K562 (cell line): ENCODE data around the gene ESR2. TPM values are rescaled to one million over a fixed set of nuclear protein-coding genes. Genes with fewer than 3 reads are reported as not detected.

Experiments used
- ATAC-seq: fragments of 200-7000 bp; cut with Tn5 transposase; 3 replicates; pipeline ENCODE4 v1.9.1; 2020; ENCODE audit warnings: moderate library complexity
- BruUV-seq: library from RNA; stranded (reverse); fragments of 400-500 nt; replicated peaks from 2 replicates; lab custom pipeline; 2021; lab: Mats Ljungman, UMichigan
- CTCF ChIA-PET: fragments of 300-600 bp; formaldehyde crosslinking; extraction: SDS; loops from one replicate; lab custom pipeline; 2021; ENCODE audit warnings: low intra/inter-chr PET ratio; lab: Yijun Ruan, JAX
- POLR2A ChIA-PET: fragments of 300-600, 350-650 bp; sonication (Branson Sonifier 250); formaldehyde crosslinking; extraction: SDS; loops from one replicate; lab custom pipeline; 2021; ENCODE audit warnings: antibody characterized with exemption, inconsistent platforms; lab: Yijun Ruan, JAX
- DNase-seq, 4 experiments: peaks; one replicate each; pipeline versions ENCODE4 v3.0.0 to v3.0.0-alpha.2; 2011 to 2018; ENCODE audit warnings: low spot score in 3 of 4, mixed read lengths in 3 of 4; ENCODE audit errors: extremely low read depth in 1 of 4
- FAIRE-seq: peaks from 2 replicates; lab custom pipeline; 2011; peaks lifted over from hg19 to GRCh38; lab: Jason Lieb, UNC
- H2AFZ ChIP-seq: 2 replicates; pipeline ENCODE4 v1.6.0; 2011; ENCODE audit warnings: low read depth, low read length, control low read depth, inconsistent platforms
- H3K27ac ChIP-seq: fragments of 200-600 bp; 3 replicates; pipeline ENCODE4 v1.8.0; 2011; ENCODE audit warnings: low read depth, mild to moderate bottlenecking, control low read depth, inconsistent platforms, low read length, moderate library complexity, mixed read lengths; ENCODE audit errors: extremely low read depth
- H3K27me3 ChIP-seq, 2 experiments: fragments of 300-600 bp in 1 of 2; 2 replicates in 1 of 2; 3 replicates in 1 of 2; pipeline versions ENCODE4 v1.6.0 to v1.8.0; 2011; ENCODE audit warnings: inconsistent platforms in 2 of 2, low read length in 2 of 2, mild to moderate bottlenecking in 1 of 2, mixed read lengths in 1 of 2, moderate library complexity in 1 of 2; ENCODE audit not compliant: control insufficient read depth in 2 of 2, insufficient read depth in 2 of 2
- H3K36me3 ChIP-seq: fragments of 300-600 bp; 3 replicates; pipeline ENCODE4 v1.8.0; 2011; ENCODE audit warnings: mild to moderate bottlenecking, low read length, inconsistent platforms; ENCODE audit not compliant: control insufficient read depth, insufficient read depth
- H3K4me1 ChIP-seq, 2 experiments: fragments of 200-600 bp in 1 of 2; replicated peaks in 1 of 2; 2 replicates in 1 of 2; 3 replicates in 1 of 2; pipeline versions ENCODE4 v1.5.1 to v1.8.0; 2011; ENCODE audit warnings: inconsistent platforms in 2 of 2, low read length in 2 of 2, mild to moderate bottlenecking in 1 of 2, mixed read lengths in 1 of 2, moderate library complexity in 1 of 2; ENCODE audit not compliant: control insufficient read depth in 2 of 2, insufficient read depth in 2 of 2
- H3K4me2 ChIP-seq: 2 replicates; pipeline ENCODE4 v1.6.1; 2011; ENCODE audit warnings: low read length, control low read depth, inconsistent platforms, mixed read lengths; ENCODE audit not compliant: insufficient read depth
- H3K4me3 ChIP-seq: fragments of 200-600 bp; sonication (generic), shearing (Covaris generic); 2 replicates; pipeline ENCODE4 v1.5.1; 2016; ENCODE audit warnings: control low read depth, inconsistent platforms
- H3K79me2 ChIP-seq: fragments of 200-600 bp; 3 replicates; pipeline ENCODE4 v1.8.0; 2011; ENCODE audit warnings: low read length, inconsistent platforms; ENCODE audit not compliant: control insufficient read depth, insufficient read depth
- H3K9ac ChIP-seq, 2 experiments: 2 replicates each; pipeline versions ENCODE4 v1.6.0 to v1.6.1; 2011; ENCODE audit warnings: low read depth in 2 of 2, low read length in 2 of 2, control low read depth in 1 of 2, inconsistent platforms in 1 of 2, mild to moderate bottlenecking in 1 of 2, mixed read lengths in 1 of 2; ENCODE audit not compliant: insufficient read depth in 1 of 2
- H3K9me1 ChIP-seq: one replicate; pipeline ENCODE4 v1.6.0; 2011; ENCODE audit warnings: inconsistent platforms, mild to moderate bottlenecking, low read length, moderate library complexity; ENCODE audit not compliant: control insufficient read depth, insufficient read depth
- H3K9me3 ChIP-seq: replicated peaks from 2 replicates; pipeline ENCODE4 v1.5.1; 2011; ENCODE audit warnings: low read depth, low read length, inconsistent platforms; ENCODE audit not compliant: control insufficient read depth, insufficient read depth
- H4K20me1 ChIP-seq: replicated peaks from 2 replicates; pipeline ENCODE4 v1.6.1; 2011; ENCODE audit warnings: low read length, inconsistent platforms, mixed read lengths; ENCODE audit not compliant: control insufficient read depth, insufficient read depth
- BRCA1 ChIP-seq, 2 experiments: fragments of 450-650 bp in 1 of 2; sonication (generic) in 1 of 2; formaldehyde crosslinking in 1 of 2; IDR thresholded peaks; 2 replicates each; pipeline versions ENCODE4 v1.5.0 to v1.6.1; 2017 to 2020; ENCODE audit warnings: mild to moderate bottlenecking in 1 of 2, missing genetic modification reagents in 1 of 2
- EHMT2 ChIP-seq: fragments of 450-650 bp; IDR thresholded peaks from 2 replicates; pipeline ENCODE4 v1.6.1; 2018; ENCODE audit warnings: antibody characterized with exemption
- HSF4 ChIP-seq: fragments of 250-450 bp; sonication (Bioruptor Pico); IDR thresholded peaks from 2 replicates; pipeline ENCODE4 v2.1.2; 2022; ENCODE audit warnings: mild to moderate bottlenecking, moderate library complexity, borderline replicate concordance
- KDM4B ChIP-seq, 2 experiments: fragments of 450-650 bp in 1 of 2; sonication (generic) in 1 of 2; IDR thresholded peaks; 2 replicates each; pipeline ENCODE4 v1.6.1; 2016 to 2017; ENCODE audit warnings: borderline replicate concordance in 2 of 2, antibody characterized with exemption in 1 of 2, low read depth in 1 of 2, mild to moderate bottlenecking in 1 of 2
- KLF6 ChIP-seq: fragments of 250-450 bp; sonication (Bioruptor Pico); IDR thresholded peaks from 2 replicates; pipeline ENCODE4 v1.4.0; 2020; ENCODE audit warnings: mild to moderate bottlenecking, moderate library complexity, borderline replicate concordance
- NKRF ChIP-seq: fragments of 450-650 bp; IDR thresholded peaks from 2 replicates; pipeline ENCODE4 v1.6.1; 2016; ENCODE audit warnings: borderline replicate concordance
- PCBP1 ChIP-seq: fragments of 200-400 bp; formaldehyde crosslinking; IDR thresholded peaks from 2 replicates; pipeline ENCODE4 v1.6.1; 2018; ENCODE audit warnings: mild to moderate bottlenecking, low read depth, low read length; ENCODE audit not compliant: poor library complexity, severe bottlenecking
- PRMT5 ChIP-seq: sonication (generic); formaldehyde crosslinking; IDR thresholded peaks from 2 replicates; pipeline ENCODE4 v1.5.0; 2020; ENCODE audit warnings: missing genetic modification reagents
- RFX1 ChIP-seq: fragments of 450-650 bp; IDR thresholded peaks from 2 replicates; pipeline ENCODE4 v1.6.1; 2016; ENCODE audit warnings: mild to moderate bottlenecking, moderate library complexity
- SMARCA4 ChIP-seq: fragments of 450-650 bp; IDR thresholded peaks from 2 replicates; pipeline ENCODE4 v1.6.1; 2016
- XRCC3 ChIP-seq: fragments of 450-650 bp; IDR thresholded peaks from 2 replicates; pipeline ENCODE4 v1.6.1; 2017; ENCODE audit warnings: mild to moderate bottlenecking, moderate library complexity
- ZNF311 ChIP-seq: fragments of 250-450 bp; sonication (Bioruptor Pico); IDR thresholded peaks from 2 replicates; pipeline ENCODE4 v1.4.0; 2020; ENCODE audit warnings: mild to moderate bottlenecking, moderate library complexity
- WGBS: fragments of 100-300 bp; shearing (Covaris generic); methylation state at CpG from one replicate; pipeline ENCODE4 v1.1.6; 2016; ENCODE audit warnings: low coverage, mixed read lengths; ENCODE audit not compliant: insufficient coverage; ENCODE audit errors: missing lambda C conversion rate; 5-methylcytosine and 5-hydroxymethylcytosine counted together
- in situ Hi-C: fragments of 300-500 bp; cut with MboI; formaldehyde crosslinking; loops from 4 replicates; pipeline ENCODE4 v1.15.0; 2018; ENCODE audit warnings: inconsistent platforms, mixed read lengths
- intact Hi-C: fragments of 100-400 bp; cut with micrococcal nuclease; formaldehyde crosslinking; loops from 2 replicates; pipeline ENCODE4 v1.14.2; 2022
- polyA plus RNA-seq, 8 experiments: library from polyadenylated mRNA; depleted of rRNA in 4 of 8; stranded (reverse) in 5 of 8; unstranded in 3 of 8; fragments of >200 nt; fragmentation: Nextera tagmentation in 2 of 8; fragmentation: Illumina TruSeq in 1 of 8; extraction: Ambion mirVana in 2 of 8; extraction: Trizol in 1 of 8; gene quantifications; 2 replicates each; pipeline versions ENCODE4 v1.2.1 to v1.2.3, GENCODE V29; 2011 to 2014; ENCODE audit warnings: inconsistent platforms in 1 of 8, missing spikeins in 1 of 8
- total RNA-seq, 7 experiments: library from RNA; depleted of rRNA in 6 of 7; stranded (reverse); fragments of >200 nt in 6 of 7; fragmentation: Illumina TruSeq in 2 of 7; extraction: Trizol in 2 of 7; gene quantifications; 2 replicates each; pipeline versions ENCODE4 v1.2.1 to v1.2.3, GENCODE V29; 2011 to 2021; ENCODE audit warnings: low replicate concordance in 1 of 7
- TF ChIP-seq, protein P1 (sequence below): fragments of 200-800 bp; sonication (Bioruptor generic); IDR thresholded peaks from 2 replicates; pipeline ENCODE4 v1.6.1; 2017; ENCODE audit warnings: missing genetic modification characterization, missing compliant biosample characterization

ESR2 gene
- total and polyA plus RNA-seq, 9 of the 15 experiments (the other 6 are each of a cell fraction or from before 2014, with no cell fraction given) = 0.07 to 3.8 (median 2.0) TPM

DNA sequence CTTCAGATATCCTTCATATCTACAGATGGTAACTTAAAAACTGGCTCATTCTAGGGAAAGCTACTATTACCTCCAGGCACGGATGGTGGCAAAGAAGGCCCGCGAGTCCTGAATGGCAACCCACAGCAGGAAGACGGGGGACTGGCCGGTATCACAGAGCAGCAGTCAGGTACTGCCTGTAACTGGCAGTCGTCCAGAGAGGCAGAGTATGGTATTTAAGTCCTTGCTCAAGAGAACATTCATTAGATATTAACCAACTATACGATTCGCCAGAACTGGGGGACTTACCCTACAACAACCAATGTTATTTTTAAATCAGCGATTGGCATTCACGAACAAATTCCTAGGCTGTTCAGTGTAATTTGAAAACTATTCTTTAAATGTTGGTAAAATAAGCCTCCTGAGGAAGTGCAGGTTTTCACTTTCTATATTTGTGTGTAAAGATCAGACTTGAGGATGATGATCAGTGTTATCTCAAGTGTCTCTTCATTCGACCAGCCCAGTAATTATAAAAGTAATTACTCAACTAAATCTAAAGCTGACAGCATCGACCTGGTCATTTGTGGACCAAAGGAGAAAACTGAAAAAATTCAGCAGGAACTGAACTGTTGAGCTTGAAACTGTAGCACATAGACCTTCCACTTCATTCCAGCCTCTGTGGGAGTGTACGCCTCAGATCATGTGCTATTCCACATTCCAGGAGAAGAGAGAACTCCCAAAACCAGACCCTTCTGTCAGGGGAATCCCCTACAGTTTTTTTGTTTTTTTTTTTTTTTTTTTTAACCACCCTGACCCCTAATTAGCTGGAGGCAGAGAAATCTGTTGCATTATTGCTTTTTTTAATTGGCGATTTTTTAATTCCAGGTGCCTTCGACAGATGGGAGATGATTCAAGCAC lies 75.6 kb downstream of the ESR2 start:
- intact Hi-C loops (no loop called here), in situ Hi-C loops (no loop called here)
- POLR2A ChIA-PET = interaction anchor here (0.7 kb wide), 1 partner anchor 7 kb away, joined by 3 read pairs; no protein-coding TSS in a partner anchor
- H3K36me3 ChIP-seq = no peaks in the 10 kb centered on the region
- H3K4me2 ChIP-seq = no peak overlapping the region
- WGBS = 37% methylated on average over 14 of the region's 15 CpGs
- no peak overlapping the region for H3K27ac ChIP-seq
- no peak for DNase-seq
- H3K4me1 ChIP-seq = peaks cover 7 to 8% of the 10 kb centered on the region in 2 experiments; a peak in 4 of 5 replicates
- no peak for FAIRE-seq
- no TSS peak for BruUV-seq
- no peaks in the 10 kb centered on the region for H3K9me3 ChIP-seq
- H4K20me1 ChIP-seq = no peaks in the 10 kb centered on the region
- no peak overlapping the region for H3K9ac ChIP-seq
- no peak overlapping the region for H2AFZ ChIP-seq
- H3K27me3 ChIP-seq = no peaks in the 10 kb centered on the region
- TF ChIP-seq PCBP1 (no peak), NKRF (no peak), PRMT5 (CRISPR knock-in tag) (no peak), XRCC3 (no peak), ZNF311 (no peak), EHMT2 (no peak), KDM4B (IDR thresholded peaks at IDR 0.05; ENCODE audit: borderline replicate concordance in 2 of 2, low read depth in 1 of 2) (no peak), KLF6 (CRISPR knock-in tag) (no peak), BRCA1 (IDR thresholded peaks at IDR 0.05) (no peak), BRCA1 (CRISPR knock-in tag; IDR thresholded peaks at IDR 0.05) (no peak), SMARCA4 (no peak), RFX1 (no peak), HSF4 (CRISPR knock-in tag) (no peak)
- TF ChIP-seq, protein P1, sequence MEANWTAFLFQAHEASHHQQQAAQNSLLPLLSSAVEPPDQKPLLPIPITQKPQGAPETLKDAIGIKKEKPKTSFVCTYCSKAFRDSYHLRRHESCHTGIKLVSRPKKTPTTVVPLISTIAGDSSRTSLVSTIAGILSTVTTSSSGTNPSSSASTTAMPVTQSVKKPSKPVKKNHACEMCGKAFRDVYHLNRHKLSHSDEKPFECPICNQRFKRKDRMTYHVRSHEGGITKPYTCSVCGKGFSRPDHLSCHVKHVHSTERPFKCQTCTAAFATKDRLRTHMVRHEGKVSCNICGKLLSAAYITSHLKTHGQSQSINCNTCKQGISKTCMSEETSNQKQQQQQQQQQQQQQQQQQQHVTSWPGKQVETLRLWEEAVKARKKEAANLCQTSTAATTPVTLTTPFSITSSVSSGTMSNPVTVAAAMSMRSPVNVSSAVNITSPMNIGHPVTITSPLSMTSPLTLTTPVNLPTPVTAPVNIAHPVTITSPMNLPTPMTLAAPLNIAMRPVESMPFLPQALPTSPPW (CRISPR knock-in tag) = no peak
- TF ChIP-seq, all 486 proteins: peak for 0
- CTCF ChIA-PET = no interaction called here
- Histone ChIP-seq H3K79me2 (no peaks in the 10 kb centered on the region), H3K9me1 (no peaks in the 10 kb centered on the region), H3K4me3 (no peak overlapping the region)
- ATAC-seq = no peak
